MM.1S (cell line): ENCODE measurements around the gene ETV6.

Experiments
- EZH2 ChIP-seq: fragments of 300-600 bp; sonication (generic); optimal IDR thresholded peaks from 2 replicates; pipeline ENCODE3; 2017; ENCODE audit warnings: low read depth, mild to moderate bottlenecking, antibody characterized with exemption, low read length, mixed read lengths
- TF ChIP-seq, protein P1 (sequence below): fragments of 300-600 bp; sonication (generic); IDR thresholded peaks from 2 replicates; pipeline ENCODE4 v1.5.1; 2016; ENCODE audit warnings: antibody characterized with exemption, low read length, mixed read lengths

DNA sequence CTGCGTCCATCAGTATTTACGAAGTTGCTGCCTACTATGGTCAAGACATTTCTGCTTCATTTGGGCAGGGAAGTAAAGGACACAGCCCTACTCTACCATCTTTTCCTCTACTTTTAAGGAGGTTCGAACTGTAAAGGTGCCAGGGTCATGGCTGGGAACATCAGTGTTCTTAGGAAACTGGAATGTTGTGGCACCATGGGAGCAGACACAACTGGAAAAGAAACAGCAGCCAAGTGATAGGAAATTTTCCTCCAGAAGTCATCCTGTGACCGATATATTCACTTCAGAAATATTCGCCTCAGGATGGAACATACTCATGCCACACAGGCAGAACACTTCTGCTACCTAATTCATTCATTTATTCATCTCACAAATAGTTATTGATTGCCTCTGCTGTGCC, 104.4 kb downstream of the ETV6 start:
- TF ChIP-seq, protein P1, sequence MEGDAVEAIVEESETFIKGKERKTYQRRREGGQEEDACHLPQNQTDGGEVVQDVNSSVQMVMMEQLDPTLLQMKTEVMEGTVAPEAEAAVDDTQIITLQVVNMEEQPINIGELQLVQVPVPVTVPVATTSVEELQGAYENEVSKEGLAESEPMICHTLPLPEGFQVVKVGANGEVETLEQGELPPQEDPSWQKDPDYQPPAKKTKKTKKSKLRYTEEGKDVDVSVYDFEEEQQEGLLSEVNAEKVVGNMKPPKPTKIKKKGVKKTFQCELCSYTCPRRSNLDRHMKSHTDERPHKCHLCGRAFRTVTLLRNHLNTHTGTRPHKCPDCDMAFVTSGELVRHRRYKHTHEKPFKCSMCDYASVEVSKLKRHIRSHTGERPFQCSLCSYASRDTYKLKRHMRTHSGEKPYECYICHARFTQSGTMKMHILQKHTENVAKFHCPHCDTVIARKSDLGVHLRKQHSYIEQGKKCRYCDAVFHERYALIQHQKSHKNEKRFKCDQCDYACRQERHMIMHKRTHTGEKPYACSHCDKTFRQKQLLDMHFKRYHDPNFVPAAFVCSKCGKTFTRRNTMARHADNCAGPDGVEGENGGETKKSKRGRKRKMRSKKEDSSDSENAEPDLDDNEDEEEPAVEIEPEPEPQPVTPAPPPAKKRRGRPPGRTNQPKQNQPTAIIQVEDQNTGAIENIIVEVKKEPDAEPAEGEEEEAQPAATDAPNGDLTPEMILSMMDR: no peak
- no peak for TF ChIP-seq EZH2
